Sciatic nerve (tissue), 2 donors: Measurements from ENCODE around the gene KSR1. TPM values are rescaled to one million over a fixed set of nuclear protein-coding genes. Genes with fewer than 3 reads are reported as not detected.
"Not testable (repeated sequence)": the region's sequence is repeated elsewhere in the genome, so short reads cannot be mapped to it uniquely, and the experiment has no call there.

ENCODE experiments used
- ATAC-seq: fragments of 200-7000 bp; cut with Tn5 transposase; one replicate; pipeline ENCODE4 v1.9.1; 2020; ENCODE audit warnings: mild to moderate bottlenecking, moderate library complexity
- DNase-seq: peaks from one replicate; pipeline ENCODE4 v3.0.0-alpha.2; 2020; ENCODE audit warnings: low spot score
- intact Hi-C: fragments of 100-400 bp; cut with DNase I; formaldehyde crosslinking; loops from one replicate; pipeline ENCODE4 v1.14.2; 2022
- total RNA-seq: library from RNA; stranded (reverse); fragmentation: NEBNext Ultra II Directional; extraction: Animal tissue kit (Norgen Biotek cat#: 25700); gene quantifications from one replicate; pipeline ENCODE4 v1.2.1, GENCODE V29; 2021
- donor health status: DM: no; HTN: no; CAD: no.
- donor health status: DM: no; HTN: no; CAD: no.

Gene KSR1
- total RNA-seq, 1 donor from 2014 or later = 82.2 TPM

- ATAC-seq (no peak), DNase-seq (no peak)
- intact Hi-C loops = no loop called here
Observed at GRCh38 chr17:27424941-27425340, 31.3 kb upstream of the KSR1 start.

DNA sequence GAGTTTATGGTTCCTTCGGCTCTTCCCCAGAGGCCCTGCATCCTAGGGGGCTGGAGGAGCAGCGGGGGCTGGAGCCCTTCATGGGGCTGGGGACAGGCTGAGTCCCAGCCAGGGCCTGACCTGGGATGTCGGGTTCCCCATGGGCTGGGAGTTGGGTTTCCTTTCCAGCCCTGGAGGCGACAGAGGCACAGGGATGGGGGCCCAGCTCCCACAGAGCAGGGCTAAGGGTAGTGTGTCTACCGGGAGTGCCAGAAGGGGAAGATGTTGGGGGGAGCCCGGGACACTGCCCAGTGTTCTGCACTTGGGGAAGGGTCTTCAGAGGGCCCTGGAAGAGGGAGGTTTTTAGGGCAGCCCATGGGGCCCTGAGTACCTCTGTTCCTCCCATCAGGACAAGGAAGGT lies 30.7 kb upstream of the KSR1 start:
- intact Hi-C loops, DNase-seq, ATAC-seq: not testable (repeated sequence)

GRCh38 chr17:27425991-27426390 lies 30.3 kb upstream of the KSR1 start:
- intact Hi-C loops = no loop called here
- DNase-seq (no peak), ATAC-seq (no peak)

- DNase-seq, intact Hi-C loops, ATAC-seq: not testable (repeated sequence)
Observed at GRCh38 chr17:27426471-27426870, 29.8 kb upstream of the KSR1 start.

DNA sequence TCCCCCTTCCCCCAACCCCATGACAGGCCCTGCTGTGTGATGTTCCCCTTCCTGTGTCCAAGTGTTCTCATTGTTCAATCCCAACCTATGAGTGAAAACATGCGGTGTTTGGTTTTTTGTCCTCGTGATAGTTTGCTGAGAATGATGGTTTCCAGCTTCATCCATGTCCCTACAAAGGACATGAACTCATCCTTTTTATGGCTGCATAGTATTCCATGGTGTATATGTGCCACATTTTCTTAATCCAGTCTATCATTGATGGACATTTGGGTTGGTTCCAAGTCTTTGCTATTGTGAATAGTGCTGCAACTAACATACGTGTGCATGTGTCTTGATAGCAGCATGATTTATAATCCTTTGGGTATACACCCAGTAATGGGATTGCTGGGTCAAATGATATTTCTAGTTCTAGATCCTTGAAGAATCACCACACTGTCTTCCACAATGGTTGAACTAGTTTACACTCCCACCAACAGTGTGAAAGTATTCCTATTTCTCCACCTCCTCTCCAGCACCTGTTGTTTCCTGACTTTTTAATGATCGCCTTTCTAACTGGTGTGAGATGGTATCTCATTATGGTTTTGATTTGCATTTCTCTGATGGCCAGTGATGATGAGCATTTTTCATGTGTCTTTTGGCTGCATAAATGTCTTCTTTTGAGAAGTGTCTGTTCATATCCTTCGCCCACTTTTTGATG lies 28.9 kb upstream of the KSR1 start:
- DNase-seq, intact Hi-C loops, ATAC-seq: not testable (repeated sequence)

GRCh38 chr17:27428781-27429505 lies 27.3 kb upstream of the KSR1 start:
- DNase-seq (no peak), ATAC-seq (no peak)
- intact Hi-C loops = no loop called here

- intact Hi-C loops = no loop called here
- no peak for DNase-seq
- no peak for ATAC-seq
Observed at GRCh38 chr17:27429666-27430382, 26.4 kb upstream of the KSR1 start.

- intact Hi-C loops = no loop called here
- no peak for ATAC-seq
- DNase-seq = no peak
Observed at GRCh38 chr17:27430383-27430840, 25.8 kb upstream of the KSR1 start.

DNA sequence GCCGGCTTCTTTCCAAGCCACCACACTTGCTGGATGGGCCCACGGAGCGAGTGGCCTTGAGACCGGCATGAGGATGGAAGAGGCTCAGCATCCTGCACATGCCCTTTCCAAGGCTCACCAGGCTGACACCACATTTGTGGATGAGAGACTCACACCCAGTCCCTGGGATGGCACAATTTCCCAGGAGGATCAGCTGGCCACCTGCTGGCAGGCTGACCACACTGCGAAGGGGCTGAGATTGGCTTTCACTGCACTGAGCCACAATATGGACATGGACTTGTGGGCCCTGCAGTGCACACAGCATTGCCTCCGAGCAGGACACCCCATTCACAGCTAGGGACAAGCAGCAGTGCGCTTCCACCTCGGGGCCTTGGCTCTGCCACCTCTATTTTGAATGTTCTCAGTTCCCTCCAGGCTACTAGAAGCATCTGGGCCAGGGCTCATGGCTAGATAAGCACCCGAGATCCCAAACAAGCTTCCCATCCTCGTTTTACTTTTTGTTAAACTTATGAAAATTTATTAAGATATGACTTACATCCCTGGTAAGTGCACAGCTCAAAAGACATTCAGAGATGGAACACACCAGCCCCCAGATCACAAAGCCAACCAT lies 25.3 kb upstream of the KSR1 start:
- DNase-seq (no peak), ATAC-seq (no peak)
- intact Hi-C loops = no loop called here

DNA sequence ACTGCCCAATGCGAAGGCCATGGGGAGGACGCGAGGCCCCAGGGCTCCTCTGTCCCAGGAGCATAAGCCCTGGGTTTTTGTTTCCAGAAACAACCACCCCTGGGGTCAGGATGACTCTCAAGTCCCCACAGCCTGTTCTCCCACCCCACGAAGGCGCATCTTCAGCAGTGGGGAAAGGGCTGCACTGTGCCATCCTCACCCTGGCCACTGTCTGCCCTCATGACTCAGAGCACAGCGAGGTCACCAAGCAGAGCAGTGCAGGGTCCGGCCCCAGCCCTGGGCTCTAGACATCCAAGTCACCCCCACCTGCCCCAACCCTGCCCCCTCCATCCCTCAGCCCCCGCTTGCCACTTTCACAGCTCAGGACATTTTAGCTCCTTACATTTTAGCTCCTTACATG lies 22.7 kb upstream of the KSR1 start:
- ATAC-seq (no peak), DNase-seq (no peak)
- intact Hi-C loops = no loop called here

GRCh38 chr17:27435431-27436070 lies 20.7 kb upstream of the KSR1 start:
- DNase-seq, intact Hi-C loops, ATAC-seq: not testable (repeated sequence)

GRCh38 chr17:27438348-27438998 lies 17.8 kb upstream of the KSR1 start:
- intact Hi-C loops = no loop called here
- DNase-seq = no peak
- no peak for ATAC-seq

DNA sequence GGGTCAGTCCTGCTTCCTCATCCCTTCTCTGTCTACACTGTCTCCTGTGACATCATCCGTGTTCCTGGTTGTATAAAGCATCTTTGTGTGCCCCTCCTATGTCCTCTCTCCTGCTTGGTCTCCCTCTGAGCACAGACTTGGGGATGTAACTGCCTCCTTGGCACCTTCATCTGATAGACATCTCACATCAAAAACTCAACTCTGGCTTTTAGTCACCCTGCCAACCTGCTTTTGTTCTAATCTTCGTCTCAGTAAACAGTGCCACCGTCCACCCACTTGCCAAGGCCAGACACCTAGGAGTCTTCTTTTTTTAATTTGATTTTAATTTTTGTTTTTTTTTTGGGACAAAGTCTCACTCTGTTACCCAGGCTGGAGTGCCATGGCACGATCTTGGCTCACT lies 16.9 kb upstream of the KSR1 start:
- no peak for DNase-seq
- ATAC-seq = no peak
- intact Hi-C loops = no loop called here

GRCh38 chr17:27442702-27443101 lies 13.5 kb upstream of the KSR1 start:
- ATAC-seq (no peak), DNase-seq (no peak)
- intact Hi-C loops = no loop called here

- intact Hi-C loops = no loop called here
- no peak for ATAC-seq
- no peak for DNase-seq
Observed at GRCh38 chr17:27443491-27443890, 12.8 kb upstream of the KSR1 start.

DNA sequence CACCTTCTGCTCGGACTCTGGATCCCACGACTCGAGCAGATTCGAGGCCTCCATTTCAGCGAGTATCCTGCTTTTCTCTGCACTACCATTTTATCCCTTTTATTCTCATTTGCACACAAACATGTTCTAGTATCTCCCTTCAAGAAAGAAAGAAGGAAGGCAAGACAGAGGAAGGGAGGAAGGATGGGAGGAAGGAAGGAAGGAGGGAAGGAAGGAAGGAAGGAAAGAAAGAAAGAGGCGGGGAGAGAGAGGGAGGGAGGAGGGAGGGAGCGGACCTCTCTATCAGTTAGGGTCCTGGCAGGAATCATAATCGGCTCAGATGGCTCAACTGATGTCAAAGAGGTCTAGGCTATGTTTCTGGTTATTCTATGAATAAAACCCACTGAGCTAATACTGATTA lies 10.3 kb upstream of the KSR1 start:
- intact Hi-C loops = no loop called here
- ATAC-seq = no peak

DNA sequence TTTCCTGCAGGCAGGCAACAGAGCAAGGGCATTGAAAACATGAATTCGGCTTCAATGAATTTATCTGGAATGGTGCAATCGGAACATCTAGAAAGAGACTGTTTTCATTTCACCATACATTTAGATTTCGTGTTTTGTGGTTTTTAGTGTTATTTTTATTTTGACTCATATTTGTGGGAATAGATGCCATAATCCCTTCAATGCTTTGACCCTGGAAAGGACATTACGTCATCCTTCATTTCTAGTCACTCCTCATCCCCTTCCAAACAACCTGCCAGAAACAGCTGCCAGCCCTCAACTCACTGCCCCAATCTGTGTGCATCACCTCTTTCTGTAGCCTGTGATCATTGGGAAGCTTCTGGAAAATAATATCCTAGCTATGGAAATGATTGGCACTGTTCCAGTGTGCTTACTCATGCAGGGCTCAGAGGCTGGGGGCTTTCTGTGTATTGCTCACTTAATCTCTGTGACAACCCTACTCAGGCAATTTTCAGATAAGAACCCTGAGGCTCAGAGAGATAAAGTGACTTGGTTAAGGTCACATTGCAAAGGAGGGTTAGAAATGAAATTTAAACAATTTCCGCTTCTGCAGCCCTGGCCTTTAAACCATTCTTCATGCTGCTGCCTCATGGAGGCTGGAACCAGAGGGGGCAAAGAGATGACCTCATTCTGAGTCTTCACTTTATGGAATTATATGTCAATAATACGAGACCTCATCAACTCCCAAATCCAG lies 9.5 kb upstream of the KSR1 start:
- intact Hi-C loops = no loop called here
- ATAC-seq = no peak
- DNase-seq = no peak

More for the DNA sequence above, 10.3 kb upstream of the KSR1 start:
- DNase-seq = no peak

DNA sequence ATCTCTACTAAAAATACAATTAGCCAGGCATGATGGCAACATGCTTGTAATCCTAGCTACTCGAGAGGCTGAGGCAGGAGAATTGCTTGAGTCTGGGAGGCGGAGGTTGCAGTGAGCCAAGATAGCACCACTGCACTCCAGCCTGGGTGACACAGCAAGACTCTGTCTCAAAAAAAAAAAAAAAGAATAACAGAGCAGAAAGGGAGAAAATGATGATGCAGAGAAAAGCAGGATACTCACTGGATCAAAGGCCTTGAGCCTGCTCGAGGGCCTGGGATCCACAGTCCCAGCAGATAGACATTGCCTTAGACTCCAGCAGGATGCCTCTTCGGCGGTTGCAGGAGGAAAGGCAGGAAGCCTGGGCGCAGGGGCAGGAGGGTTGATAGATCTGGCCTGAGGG lies 7.7 kb upstream of the KSR1 start:
- ATAC-seq, intact Hi-C loops: not testable (repeated sequence)

More for the DNA sequence above, 7.7 kb upstream of the KSR1 start:
- not testable (repeated sequence) for DNase-seq
